CD14-positive monocyte (primary cell): ENCODE results near the gene CTU2. TPM values are rescaled to one million over a fixed set of nuclear protein-coding genes. Genes with fewer than 3 reads are reported as not detected.

ENCODE experiments used
- DNase-seq, 3 donors: peaks; one replicate each; pipeline ENCODE4 v3.0.0-alpha.2; 2011 to 2022
- H2AFZ ChIP-seq: 2 replicates; pipeline ENCODE4 v1.6.0; 2012; ENCODE audit warnings: mild to moderate bottlenecking, low read depth, low read length, inconsistent platforms; ENCODE audit not compliant: insufficient read depth, poor library complexity, severe bottlenecking
- H3K27ac ChIP-seq, 2 donors: 1 replicate in 1 of 2; 2 replicates in 1 of 2; pipeline ENCODE4 v1.5.1; 2012 to 2013; ENCODE audit warnings: low read length in 2 of 2, control low read depth in 1 of 2, inconsistent platforms in 1 of 2, low read depth in 1 of 2, mild to moderate bottlenecking in 1 of 2
- H3K27me3 ChIP-seq, 2 donors: one replicate each; pipeline versions ENCODE4 v1.6.0 to v1.6.1; 2011 to 2013; ENCODE audit warnings: low read length in 2 of 2; ENCODE audit not compliant: control insufficient read depth in 2 of 2, insufficient read depth in 2 of 2
- H3K36me3 ChIP-seq, 2 donors: replicated peaks in 1 of 2; 1 replicate in 1 of 2; 2 replicates in 1 of 2; pipeline versions ENCODE4 v1.5.1 to v1.6.1; 2012 to 2013; ENCODE audit warnings: low read length in 2 of 2, control low read depth in 1 of 2, inconsistent platforms in 1 of 2, mild to moderate bottlenecking in 1 of 2; ENCODE audit not compliant: insufficient read depth in 2 of 2, control insufficient read depth in 1 of 2
- H3K4me1 ChIP-seq, 2 donors: 1 replicate in 1 of 2; 2 replicates in 1 of 2; pipeline versions ENCODE4 v1.5.1 to v1.6.1; 2012 to 2013; ENCODE audit warnings: low read length in 2 of 2, control low read depth in 1 of 2, inconsistent platforms in 1 of 2, mild to moderate bottlenecking in 1 of 2, moderate library complexity in 1 of 2; ENCODE audit not compliant: insufficient read depth in 2 of 2, control insufficient read depth in 1 of 2
- H3K4me2 ChIP-seq: replicated peaks from 2 replicates; pipeline ENCODE3; 2012; ENCODE audit warnings: low read length, moderate library complexity, mild to moderate bottlenecking; ENCODE audit not compliant: poor library complexity, severe bottlenecking; ENCODE audit errors: extremely low read depth
- H3K4me3 ChIP-seq, 3 experiments: fragments of 200-600 bp in 1 of 3; sonication (generic) in 1 of 3; replicated peaks in 1 of 3; 1 replicate in 2 of 3; 2 replicates in 1 of 3; pipeline ENCODE4 v1.5.1; 2011 to 2013; ENCODE audit warnings: low read length in 3 of 3, mild to moderate bottlenecking in 3 of 3, control low read depth in 2 of 3, low read depth in 2 of 3, inconsistent platforms in 1 of 3, moderate library complexity in 1 of 3
- H3K79me2 ChIP-seq: 2 replicates; pipeline ENCODE4 v1.6.0; 2012; ENCODE audit warnings: mild to moderate bottlenecking, control low read depth, inconsistent platforms, low read length, moderate library complexity; ENCODE audit not compliant: insufficient read depth
- H3K9ac ChIP-seq: 2 replicates; pipeline ENCODE4 v1.6.0; 2017; ENCODE audit warnings: low read length, mild to moderate bottlenecking; ENCODE audit not compliant: insufficient read depth, poor library complexity, severe bottlenecking
- H3K9me3 ChIP-seq, 2 donors: replicated peaks in 1 of 2; 1 replicate in 1 of 2; 2 replicates in 1 of 2; pipeline versions ENCODE4 v1.5.1 to v1.6.1; 2012 to 2013; ENCODE audit warnings: low read length in 2 of 2, control low read depth in 1 of 2; ENCODE audit not compliant: control insufficient read depth in 1 of 2, insufficient read depth in 1 of 2
- H4K20me1 ChIP-seq: 2 replicates; pipeline ENCODE4 v1.6.0; 2012; ENCODE audit warnings: mild to moderate bottlenecking, low read length, control low read depth, moderate library complexity; ENCODE audit not compliant: insufficient read depth
- H3K27ac Mint-ChIP-seq, 7 donors: one replicate each; pipeline ENCODE4 v1.8.0; 2020; ENCODE audit warnings: mild to moderate bottlenecking in 7 of 7, mixed read lengths in 7 of 7, moderate library complexity in 6 of 7, inconsistent platforms in 2 of 7
- H3K27me3 Mint-ChIP-seq, 3 donors: one replicate each; pipeline ENCODE4 v1.8.0; 2021 to 2022; ENCODE audit warnings: low read depth in 3 of 3, mild to moderate bottlenecking in 3 of 3, mixed read lengths in 3 of 3, moderate library complexity in 3 of 3, inconsistent platforms in 1 of 3
- H3K36me3 Mint-ChIP-seq, 2 donors: one replicate each; pipeline ENCODE4 v1.8.0; 2020; ENCODE audit warnings: mixed read lengths in 2 of 2, inconsistent platforms in 1 of 2, mild to moderate bottlenecking in 1 of 2
- H3K4me1 Mint-ChIP-seq: one replicate; pipeline ENCODE4 v1.8.0; 2020; ENCODE audit warnings: mild to moderate bottlenecking, mixed read lengths
- H3K4me3 Mint-ChIP-seq, 2 donors: one replicate each; pipeline ENCODE4 v1.8.0; 2020; ENCODE audit warnings: mild to moderate bottlenecking in 2 of 2, mixed read lengths in 2 of 2, moderate library complexity in 1 of 2
- H3K9me3 Mint-ChIP-seq, 7 donors: one replicate each; pipeline ENCODE4 v1.8.0; 2020 to 2022; ENCODE audit warnings: mixed read lengths in 7 of 7, mild to moderate bottlenecking in 6 of 7, moderate library complexity in 6 of 7, inconsistent platforms in 2 of 7
- CTCF ChIP-seq: fragments of 200-600 bp; IDR thresholded peaks from one replicate; pipeline ENCODE4 v1.8.0; 2022; ENCODE audit warnings: antibody characterized with exemption, mild to moderate bottlenecking
- WGBS: methylation state at CpG from one replicate; pipeline ENCODE4 v1.1.5; 2013; ENCODE audit warnings: missing lambda C conversion rate; ENCODE audit not compliant: insufficient coverage; 5-methylcytosine and 5-hydroxymethylcytosine counted together
- intact Hi-C, 2 donors: fragments of 100-400 bp; cut with micrococcal nuclease; formaldehyde crosslinking; loops; one replicate each; pipeline versions ENCODE4 v1.15.0 to v1.15.1; 2023
- polyA plus RNA-seq, 3 donors: library from polyadenylated mRNA; depleted of rRNA in 1 of 3; unstranded in 2 of 3; stranded (reverse) in 1 of 3; fragments of 300-500 nt in 2 of 3; fragments of >200 nt in 1 of 3; fragmentation: Illumina TruSeq in 2 of 3; gene quantifications; 1 replicate in 2 of 3; 2 replicates in 1 of 3; pipeline ENCODE4 v1.2.3, GENCODE V29; 2012 to 2021

Gene CTU2
- polyA plus RNA-seq, 3 donors, result 5.9 to 10.3 (median 7.5) TPM

DNA sequence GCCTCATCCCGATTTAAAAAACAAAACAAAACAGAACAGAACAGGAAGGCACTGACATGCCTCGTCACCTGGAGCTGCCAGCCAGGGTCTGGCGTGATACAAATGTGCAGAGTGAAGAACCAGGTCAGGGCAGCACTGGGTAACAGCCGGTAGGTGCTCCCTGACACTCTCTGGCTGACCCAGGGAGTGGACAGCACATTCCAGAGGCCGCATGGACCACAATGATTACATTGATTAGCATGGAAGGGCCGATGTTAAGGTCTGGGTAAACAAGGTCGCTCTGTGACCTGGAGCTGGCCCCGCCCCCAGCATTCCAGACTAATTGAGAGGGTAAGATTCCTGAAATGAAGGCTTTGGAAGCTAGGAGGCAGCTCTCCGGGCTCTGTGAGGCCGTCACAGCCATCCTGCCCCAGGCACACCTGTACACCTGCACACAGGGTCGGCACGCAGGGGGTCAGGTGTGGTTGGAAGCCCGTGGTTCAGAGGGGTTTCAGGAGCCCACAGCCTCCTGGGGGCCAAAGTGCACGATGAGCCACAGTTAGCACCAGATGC is 57.3 kb downstream of the CTU2 start:
- H4K20me1 ChIP-seq, result peaks cover 100% of the 10 kb centered on the region
- Mint-ChIP-seq H3K9me3 (peaks cover 0 to 1% (median 0%) of the 10 kb centered on the region in 7 donors), H3K4me3 (no peak overlapping the region), H3K36me3 (peaks cover 20 to 39% of the 10 kb centered on the region in 2 donors), H3K27ac (peak overlapping the region in 2 of 7 donors; percentile 1 to 39), H3K27me3 (peaks cover 0 to 1% (median 0%) of the 10 kb centered on the region in 3 donors), H3K4me1 (peaks cover 29% of the 10 kb centered on the region)
- H3K9me3 ChIP-seq, result no peaks in the 10 kb centered on the region
- TF ChIP-seq CTCF, result no peak
- no peak overlapping the region for H3K4me2 ChIP-seq
- no peak overlapping the region for H2AFZ ChIP-seq
- peak overlapping the region in 1 of 2 donors; percentile 48 for H3K27ac ChIP-seq
- peaks cover 19 to 46% of the 10 kb centered on the region in 2 donors for H3K36me3 ChIP-seq
- 91% methylated on average over 11 of the region's 14 CpGs for WGBS
- intact Hi-C loops, result no loop called here
- H3K79me2 ChIP-seq, result peaks cover 100% of the 10 kb centered on the region
- H3K4me1 ChIP-seq, result peaks cover 2 to 28% of the 10 kb centered on the region in 2 donors
- no peak overlapping the region for H3K4me3 ChIP-seq
- DNase-seq, result no peak
- no peaks in the 10 kb centered on the region for H3K27me3 ChIP-seq
- no peak overlapping the region for H3K9ac ChIP-seq

DNA sequence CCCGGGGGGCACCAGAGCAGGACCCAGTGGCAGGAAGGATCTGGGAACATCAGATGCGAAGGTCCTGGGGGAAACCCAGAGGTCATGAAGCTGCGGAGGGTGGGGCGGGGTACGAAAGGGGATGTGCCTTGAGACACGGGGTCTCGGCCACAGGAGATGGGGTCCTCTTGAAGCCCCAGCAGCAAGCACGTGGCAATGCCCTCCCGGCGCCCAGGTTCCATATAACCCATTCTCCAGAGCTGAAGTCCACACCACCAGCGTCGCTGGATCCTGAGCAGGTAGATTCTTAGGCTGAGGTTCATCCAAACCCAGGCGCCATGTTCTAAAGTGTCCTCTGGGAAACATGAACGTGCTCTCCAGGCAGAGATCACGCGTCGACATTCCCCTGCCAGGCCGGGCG is 57.8 kb downstream of the CTU2 start:
- Mint-ChIP-seq H3K27ac (peak overlapping the region in 1 of 7 donors; percentile 21), H3K36me3 (peaks cover 17 to 39% of the 10 kb centered on the region in 2 donors)

More for the DNA sequence above, 57.8 kb downstream of the CTU2 start:
- H3K4me1 ChIP-seq, result peaks cover 3 to 27% of the 10 kb centered on the region in 2 donors
- Mint-ChIP-seq H3K27me3 (peaks cover 0 to 1% (median 0%) of the 10 kb centered on the region in 3 donors), H3K9me3 (peaks cover 0 to 1% (median 0%) of the 10 kb centered on the region in 7 donors), H3K4me3 (no peak overlapping the region), H3K4me1 (peaks cover 27% of the 10 kb centered on the region)
- H3K27me3 ChIP-seq, result no peaks in the 10 kb centered on the region
- no peak overlapping the region for H3K4me3 ChIP-seq
- no peak overlapping the region for H2AFZ ChIP-seq
- no peak overlapping the region for H3K4me2 ChIP-seq
- peaks cover 100% of the 10 kb centered on the region for H4K20me1 ChIP-seq
- 95% methylated on average over 17 of the region's 19 CpGs for WGBS
- no peak overlapping the region for H3K27ac ChIP-seq
- DNase-seq, result no peak
- peaks cover 21 to 46% of the 10 kb centered on the region in 2 donors for H3K36me3 ChIP-seq
- peaks cover 100% of the 10 kb centered on the region for H3K79me2 ChIP-seq
- no peak overlapping the region for H3K9ac ChIP-seq
- intact Hi-C loops, result no loop called here
- no peak for TF ChIP-seq CTCF
- no peaks in the 10 kb centered on the region for H3K9me3 ChIP-seq
